GM23338 (cell line): ENCODE results near the gene IRAK2. TPM values are rescaled to one million over a fixed set of nuclear protein-coding genes. Genes with fewer than 3 reads are reported as not detected.

ENCODE experiments used
- ATAC-seq: fragments of 200-7000 bp; cut with Tn5 transposase; 3 replicates; pipeline ENCODE4 v1.9.1; 2020
- DNase-seq: peaks from one replicate; pipeline ENCODE4 v3.0.0-alpha.2; 2015; ENCODE audit warnings: low spot score
- H2AFZ ChIP-seq: fragments of 200-600 bp; sonication (generic); 2 replicates; pipeline ENCODE4 v1.8.0; 2016; ENCODE audit warnings: antibody characterized with exemption, mild to moderate bottlenecking, moderate library complexity
- H3F3A ChIP-seq: fragments of 200-600 bp; sonication (generic); replicated peaks from 2 replicates; pipeline ENCODE4 v1.8.0; 2017; ENCODE audit warnings: antibody characterized with exemption, mixed run types, low read depth
- H3K27ac ChIP-seq: fragments of 200-600 bp; sonication (generic); 2 replicates; pipeline ENCODE4 v1.6.1; 2016; ENCODE audit warnings: low read depth
- H3K27me3 ChIP-seq: fragments of 200-600 bp; sonication (generic); 2 replicates; pipeline ENCODE4 v1.8.0; 2016; ENCODE audit warnings: mild to moderate bottlenecking, mixed run types, moderate library complexity; ENCODE audit not compliant: insufficient read depth
- H3K36me3 ChIP-seq: fragments of 200-600 bp; sonication (generic); 2 replicates; pipeline ENCODE4 v1.8.0; 2016; ENCODE audit warnings: mild to moderate bottlenecking; ENCODE audit not compliant: insufficient read depth
- H3K4me1 ChIP-seq: fragments of 200-600 bp; sonication (generic); 2 replicates; pipeline ENCODE4 v1.8.0; 2016; ENCODE audit warnings: mild to moderate bottlenecking, moderate library complexity; ENCODE audit not compliant: insufficient read depth
- H3K4me2 ChIP-seq: fragments of 200-600 bp; sonication (generic); 2 replicates; pipeline ENCODE4 v1.7.1; 2017; ENCODE audit warnings: mixed run types
- H3K4me3 ChIP-seq: fragments of 200-600 bp; sonication (generic); 2 replicates; pipeline ENCODE4 v1.6.1; 2016; ENCODE audit warnings: mixed run types
- H3K79me2 ChIP-seq: fragments of 200-600 bp; sonication (generic); replicated peaks from 2 replicates; pipeline ENCODE4 v1.8.0; 2017; ENCODE audit warnings: mild to moderate bottlenecking; ENCODE audit not compliant: insufficient read depth
- H3K9me2 ChIP-seq: fragments of 200-600 bp; sonication (generic); 2 replicates; pipeline ENCODE4 v1.8.0; 2017; ENCODE audit not compliant: insufficient read depth
- H4K20me1 ChIP-seq: fragments of 200-600 bp; sonication (generic); replicated peaks from 2 replicates; pipeline ENCODE4 v1.8.0; 2017; ENCODE audit warnings: mild to moderate bottlenecking; ENCODE audit not compliant: insufficient read depth
- H3K27ac Mint-ChIP-seq: 2 replicates; pipeline ENCODE4 v1.8.0; 2020; ENCODE audit warnings: inconsistent platforms, mild to moderate bottlenecking, moderate library complexity, mixed read lengths
- H3K27me3 Mint-ChIP-seq: 3 replicates; pipeline ENCODE4 v1.8.0; 2022; ENCODE audit warnings: low read depth, mild to moderate bottlenecking, moderate library complexity, mixed read lengths, inconsistent platforms; ENCODE audit not compliant: insufficient read depth, poor library complexity
- H3K36me3 Mint-ChIP-seq: 3 replicates; pipeline ENCODE4 v1.8.0; 2021; ENCODE audit warnings: low read depth, mild to moderate bottlenecking, inconsistent platforms, moderate library complexity, mixed read lengths
- H3K4me1 Mint-ChIP-seq: 3 replicates; pipeline ENCODE4 v1.8.0; 2020; ENCODE audit warnings: mild to moderate bottlenecking, inconsistent platforms, mixed read lengths
- H3K4me3 Mint-ChIP-seq: 3 replicates; pipeline ENCODE4 v1.8.0; 2021; ENCODE audit warnings: moderate library complexity, mild to moderate bottlenecking, inconsistent platforms, mixed read lengths
- H3K9me3 Mint-ChIP-seq: 3 replicates; pipeline ENCODE4 v1.8.0; 2020; ENCODE audit warnings: moderate library complexity, mild to moderate bottlenecking, inconsistent platforms, mixed read lengths
- CREB1 ChIP-seq: fragments of 250-450 bp; sonication (Bioruptor Pico); IDR thresholded peaks from 2 replicates; pipeline ENCODE4 v1.5.0; 2020; ENCODE audit warnings: low read depth, mild to moderate bottlenecking, moderate library complexity
- CTCF ChIP-seq, 2 experiments: fragments of 200-600 bp in 1 of 2; sonication (generic) in 1 of 2; conservative IDR thresholded peaks; 2 replicates each; pipeline versions ENCODE4 v1.5.1 to v1.6.1; 2016 to 2017; ENCODE audit warnings: antibody characterized with exemption in 2 of 2, low read depth in 2 of 2, mild to moderate bottlenecking in 2 of 2, moderate library complexity in 1 of 2
- EZH2 ChIP-seq: fragments of 200-600 bp; sonication (generic); IDR thresholded peaks from one replicate; pipeline ENCODE4 v1.8.0; 2017; ENCODE audit warnings: antibody characterized with exemption, mild to moderate bottlenecking, low read depth; ENCODE audit not compliant: unreplicated experiment
- JUNB ChIP-seq: IDR thresholded peaks from one replicate; pipeline ENCODE4 v1.6.1; 2016; ENCODE audit warnings: antibody characterized with exemption; ENCODE audit not compliant: unreplicated experiment
- NANOG ChIP-seq: IDR thresholded peaks from 2 replicates; pipeline ENCODE4 v1.6.1; 2016; ENCODE audit warnings: antibody characterized with exemption, borderline replicate concordance
- ZNF114 ChIP-seq: fragments of 250-450 bp; sonication (Bioruptor Pico); IDR thresholded peaks from 2 replicates; pipeline ENCODE4 v1.5.0; 2020; ENCODE audit warnings: mild to moderate bottlenecking, moderate library complexity
- ZNF331 ChIP-seq: fragments of 250-450 bp; sonication (Bioruptor Pico); IDR thresholded peaks from 2 replicates; pipeline ENCODE4 v1.5.0; 2020; ENCODE audit warnings: low read depth, mild to moderate bottlenecking, moderate library complexity
- polyA plus RNA-seq: library from polyadenylated mRNA; unstranded; fragments of >200 nt; fragmentation: Nextera tagmentation; extraction: Ambion mirVana; gene quantifications from 2 replicates; pipeline ENCODE4 v1.2.1, GENCODE V29; 2016
- total RNA-seq: library from RNA; depleted of rRNA; stranded (reverse); fragments of >200 nt; shearing (Covaris generic); gene quantifications from 2 replicates; pipeline ENCODE4 v1.2.3, GENCODE V29; 2014
- TF ChIP-seq, protein P1 (sequence below): IDR thresholded peaks from one replicate; pipeline ENCODE4 v1.6.1; 2018; ENCODE audit warnings: antibody characterized with exemption; ENCODE audit not compliant: unreplicated experiment
- TF ChIP-seq, protein P2 (sequence below): fragments of 250-450 bp; sonication (Bioruptor Pico); IDR thresholded peaks from 2 replicates; pipeline ENCODE4 v1.5.0; 2020; ENCODE audit warnings: mild to moderate bottlenecking, moderate library complexity

The IRAK2 gene
- total and polyA plus RNA-seq, 2 experiments from 2014 or later = 0.37 to 1.4 TPM

DNA sequence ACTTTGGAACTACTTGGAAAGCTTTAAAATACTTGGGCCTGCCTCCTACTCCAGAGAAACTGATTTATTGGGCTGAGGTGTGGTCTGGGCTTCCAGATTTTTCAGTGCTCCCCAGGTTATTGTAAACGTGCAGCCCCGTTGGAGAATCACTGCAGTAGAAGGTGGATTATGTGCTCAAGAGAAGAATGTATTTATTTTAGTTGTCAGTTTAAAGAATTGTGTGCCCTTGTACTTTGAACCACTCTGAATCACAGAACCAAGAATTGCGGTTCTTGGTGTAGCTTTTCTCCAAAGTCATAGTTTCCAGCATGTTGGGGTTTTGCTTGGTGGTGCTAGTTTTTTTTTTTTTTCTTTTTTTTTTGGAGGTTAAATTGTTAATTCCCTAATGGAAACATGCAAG, 85.1 kb downstream of the IRAK2 start:
- H3K4me3 ChIP-seq = peak overlapping the region; percentile 96
- peak overlapping the region; percentile 93 for H2AFZ ChIP-seq
- no peaks in the 10 kb centered on the region for H3K9me2 ChIP-seq
- no peak overlapping the region for H3K27ac ChIP-seq
- DNase-seq = no peak
- peaks cover 17% of the 10 kb centered on the region for H3K4me1 ChIP-seq
- H3K36me3 ChIP-seq = peaks cover 16% of the 10 kb centered on the region
- peaks cover 5% of the 10 kb centered on the region; the same call in 1 of the 2 replicates for H4K20me1 ChIP-seq
- TF ChIP-seq CREB1 (CRISPR knock-in tag) (no peak), CTCF (conservative IDR thresholded peaks at IDR 0.05; ENCODE audit: low read depth in 2 of 2) (no peak)
- peaks cover 8% of the 10 kb centered on the region; the same call in 1 of the 2 replicates for H3K27me3 ChIP-seq
- H3K9me3 Mint-ChIP-seq = peaks cover 32% of the 10 kb centered on the region
- H3K4me1 Mint-ChIP-seq = peaks cover 22% of the 10 kb centered on the region; the same call in 2 of the 3 replicates
- peaks cover 43% of the 10 kb centered on the region for H3K79me2 ChIP-seq
- H3K4me2 ChIP-seq = peak overlapping the region; percentile 98
- peaks cover 71% of the 10 kb centered on the region for H3K36me3 Mint-ChIP-seq
- peaks cover 27% of the 10 kb centered on the region for H3K27me3 Mint-ChIP-seq
- no peak for ATAC-seq
- peak overlapping the region; percentile 92 for H3K4me3 Mint-ChIP-seq
- H3K27ac Mint-ChIP-seq = no peak overlapping the region
- 0 out of 2 replicates have a peak, but pooled peaks cover 4% of the 10 kb centered on the region for H3F3A ChIP-seq

DNA sequence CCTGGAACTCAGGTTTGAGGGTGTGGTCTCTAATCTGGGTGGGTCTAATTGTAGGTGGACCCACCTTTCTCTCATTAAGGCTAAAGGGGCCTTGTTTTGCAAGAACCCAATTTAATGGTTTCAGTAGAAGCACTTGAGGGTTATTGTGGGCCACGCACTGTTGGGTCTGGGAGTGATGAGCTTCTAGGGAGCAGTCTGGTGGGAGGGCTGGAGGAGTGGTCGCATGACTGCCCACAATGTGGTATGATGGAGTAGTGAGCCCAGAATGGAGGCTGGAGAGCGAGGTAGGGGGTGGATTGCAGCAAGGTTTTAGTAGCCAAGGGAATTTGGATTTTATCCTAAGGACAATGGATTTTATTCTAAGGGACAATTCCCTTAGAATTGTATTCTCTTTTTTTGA, 86.3 kb downstream of the IRAK2 start:
- Histone ChIP-seq H3K27ac (no peak overlapping the region), H3K9me2 (no peaks in the 10 kb centered on the region), H3F3A (0 out of 2 replicates have a peak, but pooled peaks cover 4% of the 10 kb centered on the region), H4K20me1 (peaks cover 5% of the 10 kb centered on the region; the same call in 1 of the 2 replicates), H3K27me3 (peaks cover 8% of the 10 kb centered on the region; the same call in 1 of the 2 replicates), H3K4me1 (peaks cover 17% of the 10 kb centered on the region), H3K4me2 (peak overlapping the region; percentile 98; the same call in 1 of the 2 replicates), H3K79me2 (peaks cover 49% of the 10 kb centered on the region), H3K4me3 (peak overlapping the region; percentile 96; the same call in 1 of the 2 replicates), H3K36me3 (peaks cover 10% of the 10 kb centered on the region), H2AFZ (no peak overlapping the region)
- Mint-ChIP-seq H3K36me3 (peaks cover 70% of the 10 kb centered on the region), H3K27me3 (peaks cover 24% of the 10 kb centered on the region), H3K4me1 (peaks cover 22% of the 10 kb centered on the region; the same call in 2 of the 3 replicates), H3K4me3 (peak overlapping the region; percentile 92; the same call in 2 of the 3 replicates), H3K27ac (no peak overlapping the region), H3K9me3 (peaks cover 20% of the 10 kb centered on the region)
- DNase-seq = no peak
- no peak for ATAC-seq
- TF ChIP-seq EZH2 = no peak
- no peak for TF ChIP-seq ZNF331 (CRISPR knock-in tag)
- no peak for TF ChIP-seq NANOG
- TF ChIP-seq, protein P1, sequence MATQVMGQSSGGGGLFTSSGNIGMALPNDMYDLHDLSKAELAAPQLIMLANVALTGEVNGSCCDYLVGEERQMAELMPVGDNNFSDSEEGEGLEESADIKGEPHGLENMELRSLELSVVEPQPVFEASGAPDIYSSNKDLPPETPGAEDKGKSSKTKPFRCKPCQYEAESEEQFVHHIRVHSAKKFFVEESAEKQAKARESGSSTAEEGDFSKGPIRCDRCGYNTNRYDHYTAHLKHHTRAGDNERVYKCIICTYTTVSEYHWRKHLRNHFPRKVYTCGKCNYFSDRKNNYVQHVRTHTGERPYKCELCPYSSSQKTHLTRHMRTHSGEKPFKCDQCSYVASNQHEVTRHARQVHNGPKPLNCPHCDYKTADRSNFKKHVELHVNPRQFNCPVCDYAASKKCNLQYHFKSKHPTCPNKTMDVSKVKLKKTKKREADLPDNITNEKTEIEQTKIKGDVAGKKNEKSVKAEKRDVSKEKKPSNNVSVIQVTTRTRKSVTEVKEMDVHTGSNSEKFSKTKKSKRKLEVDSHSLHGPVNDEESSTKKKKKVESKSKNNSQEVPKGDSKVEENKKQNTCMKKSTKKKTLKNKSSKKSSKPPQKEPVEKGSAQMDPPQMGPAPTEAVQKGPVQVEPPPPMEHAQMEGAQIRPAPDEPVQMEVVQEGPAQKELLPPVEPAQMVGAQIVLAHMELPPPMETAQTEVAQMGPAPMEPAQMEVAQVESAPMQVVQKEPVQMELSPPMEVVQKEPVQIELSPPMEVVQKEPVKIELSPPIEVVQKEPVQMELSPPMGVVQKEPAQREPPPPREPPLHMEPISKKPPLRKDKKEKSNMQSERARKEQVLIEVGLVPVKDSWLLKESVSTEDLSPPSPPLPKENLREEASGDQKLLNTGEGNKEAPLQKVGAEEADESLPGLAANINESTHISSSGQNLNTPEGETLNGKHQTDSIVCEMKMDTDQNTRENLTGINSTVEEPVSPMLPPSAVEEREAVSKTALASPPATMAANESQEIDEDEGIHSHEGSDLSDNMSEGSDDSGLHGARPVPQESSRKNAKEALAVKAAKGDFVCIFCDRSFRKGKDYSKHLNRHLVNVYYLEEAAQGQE = no peak
- TF ChIP-seq, protein P2, sequence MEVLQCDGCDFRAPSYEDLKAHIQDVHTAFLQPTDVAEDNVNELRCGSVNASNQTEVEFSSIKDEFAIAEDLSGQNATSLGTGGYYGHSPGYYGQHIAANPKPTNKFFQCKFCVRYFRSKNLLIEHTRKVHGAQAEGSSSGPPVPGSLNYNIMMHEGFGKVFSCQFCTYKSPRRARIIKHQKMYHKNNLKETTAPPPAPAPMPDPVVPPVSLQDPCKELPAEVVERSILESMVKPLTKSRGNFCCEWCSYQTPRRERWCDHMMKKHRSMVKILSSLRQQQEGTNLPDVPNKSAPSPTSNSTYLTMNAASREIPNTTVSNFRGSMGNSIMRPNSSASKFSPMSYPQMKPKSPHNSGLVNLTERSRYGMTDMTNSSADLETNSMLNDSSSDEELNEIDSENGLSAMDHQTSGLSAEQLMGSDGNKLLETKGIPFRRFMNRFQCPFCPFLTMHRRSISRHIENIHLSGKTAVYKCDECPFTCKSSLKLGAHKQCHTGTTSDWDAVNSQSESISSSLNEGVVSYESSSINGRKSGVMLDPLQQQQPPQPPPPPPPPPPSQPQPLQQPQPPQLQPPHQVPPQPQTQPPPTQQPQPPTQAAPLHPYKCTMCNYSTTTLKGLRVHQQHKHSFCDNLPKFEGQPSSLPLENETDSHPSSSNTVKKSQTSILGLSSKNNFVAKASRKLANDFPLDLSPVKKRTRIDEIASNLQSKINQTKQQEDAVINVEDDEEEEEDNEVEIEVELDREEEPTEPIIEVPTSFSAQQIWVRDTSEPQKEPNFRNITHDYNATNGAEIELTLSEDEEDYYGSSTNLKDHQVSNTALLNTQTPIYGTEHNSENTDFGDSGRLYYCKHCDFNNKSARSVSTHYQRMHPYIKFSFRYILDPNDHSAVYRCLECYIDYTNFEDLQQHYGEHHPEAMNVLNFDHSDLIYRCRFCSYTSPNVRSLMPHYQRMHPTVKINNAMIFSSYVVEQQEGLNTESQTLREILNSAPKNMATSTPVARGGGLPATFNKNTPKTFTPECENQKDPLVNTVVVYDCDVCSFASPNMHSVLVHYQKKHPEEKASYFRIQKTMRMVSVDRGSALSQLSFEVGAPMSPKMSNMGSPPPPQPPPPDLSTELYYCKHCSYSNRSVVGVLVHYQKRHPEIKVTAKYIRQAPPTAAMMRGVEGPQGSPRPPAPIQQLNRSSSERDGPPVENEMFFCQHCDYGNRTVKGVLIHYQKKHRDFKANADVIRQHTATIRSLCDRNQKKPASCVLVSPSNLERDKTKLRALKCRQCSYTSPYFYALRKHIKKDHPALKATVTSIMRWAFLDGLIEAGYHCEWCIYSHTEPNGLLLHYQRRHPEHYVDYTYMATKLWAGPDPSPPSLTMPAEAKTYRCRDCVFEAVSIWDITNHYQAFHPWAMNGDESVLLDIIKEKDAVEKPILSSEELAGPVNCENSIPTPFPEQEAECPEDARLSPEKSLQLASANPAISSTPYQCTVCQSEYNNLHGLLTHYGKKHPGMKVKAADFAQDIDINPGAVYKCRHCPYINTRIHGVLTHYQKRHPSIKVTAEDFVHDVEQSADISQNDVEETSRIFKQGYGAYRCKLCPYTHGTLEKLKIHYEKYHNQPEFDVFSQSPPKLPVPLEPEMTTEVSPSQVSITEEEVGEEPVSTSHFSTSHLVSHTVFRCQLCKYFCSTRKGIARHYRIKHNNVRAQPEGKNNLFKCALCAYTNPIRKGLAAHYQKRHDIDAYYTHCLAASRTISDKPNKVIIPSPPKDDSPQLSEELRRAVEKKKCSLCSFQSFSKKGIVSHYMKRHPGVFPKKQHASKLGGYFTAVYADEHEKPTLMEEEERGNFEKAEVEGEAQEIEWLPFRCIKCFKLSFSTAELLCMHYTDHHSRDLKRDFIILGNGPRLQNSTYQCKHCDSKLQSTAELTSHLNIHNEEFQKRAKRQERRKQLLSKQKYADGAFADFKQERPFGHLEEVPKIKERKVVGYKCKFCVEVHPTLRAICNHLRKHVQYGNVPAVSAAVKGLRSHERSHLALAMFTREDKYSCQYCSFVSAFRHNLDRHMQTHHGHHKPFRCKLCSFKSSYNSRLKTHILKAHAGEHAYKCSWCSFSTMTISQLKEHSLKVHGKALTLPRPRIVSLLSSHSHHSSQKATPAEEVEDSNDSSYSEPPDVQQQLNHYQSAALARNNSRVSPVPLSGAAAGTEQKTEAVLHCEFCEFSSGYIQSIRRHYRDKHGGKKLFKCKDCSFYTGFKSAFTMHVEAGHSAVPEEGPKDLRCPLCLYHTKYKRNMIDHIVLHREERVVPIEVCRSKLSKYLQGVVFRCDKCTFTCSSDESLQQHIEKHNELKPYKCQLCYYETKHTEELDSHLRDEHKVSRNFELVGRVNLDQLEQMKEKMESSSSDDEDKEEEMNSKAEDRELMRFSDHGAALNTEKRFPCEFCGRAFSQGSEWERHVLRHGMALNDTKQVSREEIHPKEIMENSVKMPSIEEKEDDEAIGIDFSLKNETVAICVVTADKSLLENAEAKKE (CRISPR knock-in tag) = no peak
- TF ChIP-seq JUNB = no peak
- no peak for TF ChIP-seq ZNF114 (CRISPR knock-in tag)
